Astrocyte (in vitro differentiated cells and primary cell): ENCODE results near the gene MYH9. TPM values are rescaled to one million over a fixed set of nuclear protein-coding genes. Genes with fewer than 3 reads are reported as not detected.

Experiments used
- DNase-seq: peaks from one replicate; pipeline ENCODE4 v3.0.0-alpha.2; 2010; ENCODE audit warnings: low read depth
- FAIRE-seq: peaks from 2 replicates; lab custom pipeline; 2011; peaks lifted over from hg19 to GRCh38; lab: Jason Lieb, UNC
- H2AFZ ChIP-seq: 2 replicates; pipeline ENCODE4 v1.6.0; 2012; ENCODE audit warnings: low read depth, low read length, inconsistent platforms
- H3K27ac ChIP-seq: 2 replicates; pipeline ENCODE4 v1.5.1; 2011; ENCODE audit warnings: low read depth, low read length, inconsistent platforms
- H3K27me3 ChIP-seq: 2 replicates; pipeline ENCODE4 v1.6.0; 2011; ENCODE audit warnings: low read length, inconsistent platforms; ENCODE audit not compliant: insufficient read depth
- H3K36me3 ChIP-seq: 2 replicates; pipeline ENCODE4 v1.5.1; 2011; ENCODE audit warnings: low read length, inconsistent platforms; ENCODE audit not compliant: insufficient read depth
- H3K4me1 ChIP-seq: 2 replicates; pipeline ENCODE4 v1.5.1; 2011; ENCODE audit warnings: low read length, inconsistent platforms; ENCODE audit not compliant: insufficient read depth
- H3K4me2 ChIP-seq: 2 replicates; pipeline ENCODE4 v1.6.0; 2012; ENCODE audit warnings: low read length, inconsistent platforms
- H3K4me3 ChIP-seq: 2 replicates; pipeline ENCODE4 v1.5.1; 2011; ENCODE audit warnings: low read depth, mild to moderate bottlenecking, low read length, inconsistent platforms; ENCODE audit not compliant: insufficient read depth
- H3K79me2 ChIP-seq: 2 replicates; pipeline ENCODE4 v1.6.0; 2012; ENCODE audit warnings: mild to moderate bottlenecking, low read length, inconsistent platforms; ENCODE audit not compliant: insufficient read depth
- H3K9ac ChIP-seq: 2 replicates; pipeline ENCODE4 v1.6.0; 2012; ENCODE audit warnings: mild to moderate bottlenecking, low read length, inconsistent platforms
- H3K9me3 ChIP-seq: 2 replicates; pipeline ENCODE4 v1.5.1; 2012; ENCODE audit warnings: low read depth, mild to moderate bottlenecking, low read length, inconsistent platforms; ENCODE audit not compliant: insufficient read depth
- H4K20me1 ChIP-seq: 2 replicates; pipeline ENCODE4 v1.6.0; 2012; ENCODE audit warnings: low read length, inconsistent platforms; ENCODE audit not compliant: insufficient read depth
- H3K27ac Mint-ChIP-seq: one replicate; pipeline ENCODE4 v1.8.0; 2021; ENCODE audit warnings: mild to moderate bottlenecking, mixed read lengths; ENCODE audit not compliant: unreplicated experiment
- H3K27me3 Mint-ChIP-seq: one replicate; pipeline ENCODE4 v1.8.0; 2021; ENCODE audit warnings: low read depth, mixed read lengths; ENCODE audit not compliant: unreplicated experiment
- H3K36me3 Mint-ChIP-seq: one replicate; pipeline ENCODE4 v1.8.0; 2021; ENCODE audit warnings: low read depth, mixed read lengths; ENCODE audit not compliant: unreplicated experiment
- H3K4me1 Mint-ChIP-seq: one replicate; pipeline ENCODE4 v1.8.0; 2021; ENCODE audit warnings: low read depth, mixed read lengths; ENCODE audit not compliant: unreplicated experiment
- H3K4me3 Mint-ChIP-seq: one replicate; pipeline ENCODE4 v1.8.0; 2021; ENCODE audit warnings: mild to moderate bottlenecking, moderate library complexity, mixed read lengths; ENCODE audit not compliant: unreplicated experiment
- H3K9me3 Mint-ChIP-seq: one replicate; pipeline ENCODE4 v1.8.0; 2021; ENCODE audit warnings: mild to moderate bottlenecking, mixed read lengths; ENCODE audit not compliant: unreplicated experiment
- EZH2 ChIP-seq: IDR thresholded peaks from 2 replicates; pipeline ENCODE4 v1.6.1; 2012; ENCODE audit warnings: mild to moderate bottlenecking, low read length, inconsistent platforms; ENCODE audit not compliant: insufficient read depth
- total RNA-seq: library from RNA; stranded (reverse); gene quantifications from 2 replicates; pipeline ENCODE4 v1.2.1, GENCODE V29; 2021
- TF ChIP-seq, protein P1 (sequence below): IDR thresholded peaks from 2 replicates; pipeline ENCODE4 v1.5.1; 2011; ENCODE audit warnings: low read depth, mild to moderate bottlenecking, inconsistent platforms, low read length, moderate library complexity; ENCODE audit not compliant: insufficient read depth

The MYH9 gene
- total RNA-seq, 1 donor from 2014 or later: 2,278 TPM

GRCh38 chr22:36360871-36361383 is 26.8 kb downstream of the MYH9 start:
- Histone ChIP-seq H3K36me3 (peaks cover 24% of the 10 kb centered on the region), H3K4me3 (no peak overlapping the region), H3K9me3 (no peaks in the 10 kb centered on the region), H2AFZ (no peak overlapping the region), H3K4me1 (peaks cover 91% of the 10 kb centered on the region), H3K4me2 (peak overlapping the region; percentile 77), H3K27me3 (no peaks in the 10 kb centered on the region), H3K79me2 (peaks cover 99% of the 10 kb centered on the region), H3K9ac (peak overlapping the region; percentile 24), H3K27ac (peak overlapping the region; percentile 35), H4K20me1 (peaks cover 99% of the 10 kb centered on the region)
- H3K27me3 Mint-ChIP-seq: no peaks in the 10 kb centered on the region
- peak; percentile 71 for DNase-seq
- FAIRE-seq: no peak
- H3K4me3 Mint-ChIP-seq: no peak overlapping the region
- H3K27ac Mint-ChIP-seq: peak overlapping the region; percentile 75
- H3K36me3 Mint-ChIP-seq: peaks cover 28% of the 10 kb centered on the region
- no peak for TF ChIP-seq EZH2
- TF ChIP-seq, protein P1, sequence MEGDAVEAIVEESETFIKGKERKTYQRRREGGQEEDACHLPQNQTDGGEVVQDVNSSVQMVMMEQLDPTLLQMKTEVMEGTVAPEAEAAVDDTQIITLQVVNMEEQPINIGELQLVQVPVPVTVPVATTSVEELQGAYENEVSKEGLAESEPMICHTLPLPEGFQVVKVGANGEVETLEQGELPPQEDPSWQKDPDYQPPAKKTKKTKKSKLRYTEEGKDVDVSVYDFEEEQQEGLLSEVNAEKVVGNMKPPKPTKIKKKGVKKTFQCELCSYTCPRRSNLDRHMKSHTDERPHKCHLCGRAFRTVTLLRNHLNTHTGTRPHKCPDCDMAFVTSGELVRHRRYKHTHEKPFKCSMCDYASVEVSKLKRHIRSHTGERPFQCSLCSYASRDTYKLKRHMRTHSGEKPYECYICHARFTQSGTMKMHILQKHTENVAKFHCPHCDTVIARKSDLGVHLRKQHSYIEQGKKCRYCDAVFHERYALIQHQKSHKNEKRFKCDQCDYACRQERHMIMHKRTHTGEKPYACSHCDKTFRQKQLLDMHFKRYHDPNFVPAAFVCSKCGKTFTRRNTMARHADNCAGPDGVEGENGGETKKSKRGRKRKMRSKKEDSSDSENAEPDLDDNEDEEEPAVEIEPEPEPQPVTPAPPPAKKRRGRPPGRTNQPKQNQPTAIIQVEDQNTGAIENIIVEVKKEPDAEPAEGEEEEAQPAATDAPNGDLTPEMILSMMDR: no peak
- peaks cover 84% of the 10 kb centered on the region for H3K4me1 Mint-ChIP-seq
- no peaks in the 10 kb centered on the region for H3K9me3 Mint-ChIP-seq

GRCh38 chr22:36360011-36360410 is 27.8 kb downstream of the MYH9 start:
- no peak overlapping the region for H2AFZ ChIP-seq
- H3K4me3 Mint-ChIP-seq: peak overlapping the region; percentile 55
- no peak for DNase-seq

More at GRCh38 chr22:36360011-36360410, 27.8 kb downstream of the MYH9 start:
- H3K27ac ChIP-seq: peak overlapping the region; percentile 67
- FAIRE-seq: no peak
- H3K9me3 Mint-ChIP-seq: no peaks in the 10 kb centered on the region
- H3K9me3 ChIP-seq: no peaks in the 10 kb centered on the region
- peaks cover 88% of the 10 kb centered on the region for H3K4me1 Mint-ChIP-seq
- H3K27me3 ChIP-seq: no peaks in the 10 kb centered on the region
- peaks cover 24% of the 10 kb centered on the region for H3K36me3 ChIP-seq
- H3K4me1 ChIP-seq: peaks cover 91% of the 10 kb centered on the region
- peaks cover 99% of the 10 kb centered on the region for H3K79me2 ChIP-seq
- peak overlapping the region; percentile 43 for H3K9ac ChIP-seq
- H3K27me3 Mint-ChIP-seq: no peaks in the 10 kb centered on the region
- peaks cover 99% of the 10 kb centered on the region for H4K20me1 ChIP-seq
- peaks cover 29% of the 10 kb centered on the region for H3K36me3 Mint-ChIP-seq
- H3K4me2 ChIP-seq: peak overlapping the region; percentile 44
- TF ChIP-seq, protein P1: no peak
- no peak for TF ChIP-seq EZH2
- no peak overlapping the region for H3K27ac Mint-ChIP-seq
- H3K4me3 ChIP-seq: no peak overlapping the region
